Panc1 (cell line): Measurements from ENCODE around the gene DDAH2. TPM values are rescaled to one million over a fixed set of nuclear protein-coding genes. Genes with fewer than 3 reads are reported as not detected.

ENCODE experiments used
- ATAC-seq: fragments of 200-7000 bp; cut with Tn5 transposase; 2 replicates; pipeline ENCODE4 v1.9.1; 2020; ENCODE audit warnings: mild to moderate bottlenecking, moderate library complexity
- BruUV-seq: library from RNA; stranded (reverse); fragments of 400-500 nt; replicated peaks from 2 replicates; lab custom pipeline; 2021; lab: Mats Ljungman, UMichigan
- CTCF ChIA-PET: fragments of 300-600 bp; sonication (Branson Sonifier 250); formaldehyde crosslinking; loops from one replicate; lab custom pipeline; 2022; ENCODE audit warnings: antibody characterized with exemption; lab: Charles Lee
- POLR2A ChIA-PET: fragments of 300-600 bp; sonication (Branson Sonifier 250); formaldehyde crosslinking; loops from one replicate; lab custom pipeline; 2022; ENCODE audit warnings: antibody characterized with exemption; lab: Charles Lee
- DNase-seq: peaks from one replicate; pipeline ENCODE4 v3.0.0-alpha.2; 2010; ENCODE audit warnings: low read depth, low spot score
- H3K27ac ChIP-seq: 2 replicates; pipeline ENCODE4 v1.5.1; 2011; ENCODE audit warnings: mild to moderate bottlenecking, low read length, inconsistent platforms
- H3K27me3 ChIP-seq: fragments of 200-500 bp; sonication (Bioruptor generic); 2 replicates; pipeline ENCODE4 v1.6.0; 2014; ENCODE audit warnings: low read length, inconsistent platforms; ENCODE audit not compliant: control insufficient read depth, insufficient read depth
- H3K36me3 ChIP-seq: fragments of 200-500 bp; sonication (Bioruptor generic); 2 replicates; pipeline ENCODE4 v1.5.1; 2014; ENCODE audit warnings: inconsistent platforms, mild to moderate bottlenecking, low read length, moderate library complexity; ENCODE audit not compliant: control insufficient read depth, insufficient read depth
- H3K4me1 ChIP-seq: 2 replicates; pipeline ENCODE4 v1.5.1; 2011; ENCODE audit warnings: inconsistent platforms, mild to moderate bottlenecking, low read length, moderate library complexity; ENCODE audit not compliant: control insufficient read depth, insufficient read depth
- H3K4me3 ChIP-seq, 2 experiments: 2 replicates each; pipeline ENCODE4 v1.5.1; 2011 to 2012; ENCODE audit warnings: low read depth in 2 of 2, low read length in 2 of 2, mild to moderate bottlenecking in 2 of 2, inconsistent platforms in 1 of 2, moderate library complexity in 1 of 2
- H3K9me3 ChIP-seq: fragments of 200-500 bp; sonication (Bioruptor generic); 2 replicates; pipeline ENCODE4 v1.5.1; 2014; ENCODE audit warnings: low read depth, mild to moderate bottlenecking, inconsistent platforms, low read length, moderate library complexity; ENCODE audit not compliant: control insufficient read depth, insufficient read depth
- CTCF ChIP-seq: fragments of 450-650 bp; IDR thresholded peaks from 2 replicates; pipeline ENCODE4 v1.5.1; 2017; ENCODE audit warnings: mild to moderate bottlenecking
- POLR2AphosphoS5 ChIP-seq: IDR thresholded peaks from 2 replicates; pipeline ENCODE4 v1.6.1; 2012; ENCODE audit warnings: mild to moderate bottlenecking, low read depth, low read length, moderate library complexity
- REST ChIP-seq, 2 experiments: IDR thresholded peaks; 2 replicates each; pipeline ENCODE4 v1.6.1; 2011 to 2012; ENCODE audit warnings: low read depth in 2 of 2, control low read depth in 1 of 2, low read length in 1 of 2, mild to moderate bottlenecking in 1 of 2, moderate library complexity in 1 of 2; ENCODE audit not compliant: insufficient read depth in 1 of 2
- SIN3A ChIP-seq: IDR thresholded peaks from 2 replicates; pipeline ENCODE4 v1.6.1; 2012; ENCODE audit warnings: low read depth, mild to moderate bottlenecking, low read length, moderate library complexity, borderline replicate concordance; ENCODE audit not compliant: insufficient read depth
- TCF7L2 ChIP-seq: IDR thresholded peaks from 2 replicates; pipeline ENCODE4 v1.6.1; 2011; ENCODE audit warnings: mild to moderate bottlenecking, low read depth, low read length, inconsistent platforms
- in situ Hi-C: cut with HindIII; loops from 2 replicates; pipeline ENCODE4 v1.10.0; 2016; ENCODE audit warnings: low sequenced_read_pairs, low pct_unique_long_range_greater_than_20kb
- intact Hi-C: fragments of 100-400 bp; cut with micrococcal nuclease; formaldehyde crosslinking; loops from one replicate; pipeline ENCODE4 v1.10.0; 2022; ENCODE audit not compliant: unreplicated experiment
- total RNA-seq: library from RNA; stranded (reverse); gene quantifications from one replicate; pipeline ENCODE4 v1.2.1, GENCODE V29; 2021; ENCODE audit not compliant: unreplicated experiment

DDAH2 gene
- total RNA-seq, 1 experiment from 2014 or later, result 104 TPM

GRCh38 chr6:31683591-31683990, 45.5 kb downstream of the DDAH2 start:
- ATAC-seq (no peak), DNase-seq (no peak)
- 0 out of 2 replicates have a peak, but pooled peaks cover 2% of the 10 kb centered on the region for H3K36me3 ChIP-seq
- intact Hi-C loops (loop anchor here (5.0 kb wide), 2 partner anchors 89 to 149 kb away; no protein-coding TSS in a partner anchor), in situ Hi-C loops (no loop called here)
- no peaks in the 10 kb centered on the region for H3K27me3 ChIP-seq
- ChIA-PET POLR2A (no interaction called here), CTCF (no interaction called here)
- H3K4me1 ChIP-seq, result peaks cover 4% of the 10 kb centered on the region; the same call in 1 of the 2 replicates
- no peak overlapping the region for H3K27ac ChIP-seq
- TF ChIP-seq POLR2AphosphoS5, result no peak
- TF ChIP-seq CTCF, result no peak
- TF ChIP-seq REST (IDR thresholded peaks at IDR 0.05; ENCODE audit: insufficient read depth in 1 of 2, low read depth in 2 of 2, low read length in 1 of 2), result no peak
- BruUV-seq, result no TSS peak
- no peak overlapping the region for H3K4me3 ChIP-seq
- no peaks in the 10 kb centered on the region for H3K9me3 ChIP-seq

- no TSS peak for BruUV-seq
- in situ Hi-C loops, result no loop called here
- no peak overlapping the region for H3K27ac ChIP-seq
Observed at GRCh38 chr6:31681135-31681671, 47.9 kb downstream of the DDAH2 start.

More at GRCh38 chr6:31681135-31681671, 47.9 kb downstream of the DDAH2 start:
- Histone ChIP-seq H3K36me3 (no peaks in the 10 kb centered on the region), H3K4me3 (no peak overlapping the region), H3K9me3 (no peaks in the 10 kb centered on the region), H3K27me3 (no peaks in the 10 kb centered on the region), H3K4me1 (peaks cover 4% of the 10 kb centered on the region; the same call in 1 of the 2 replicates)
- intact Hi-C loops, result loop anchor here (5.0 kb wide), 2 partner anchors 91 to 151 kb away; no protein-coding TSS in a partner anchor
- ATAC-seq (no peak), DNase-seq (no peak)
- POLR2A ChIA-PET, result interaction anchor here (0.7 kb wide), 2 partner anchors 61 to 115 kb away, joined by 4 to 11 read pairs; no protein-coding TSS in a partner anchor
- TF ChIP-seq CTCF (no peak), REST (IDR thresholded peaks at IDR 0.05; ENCODE audit: insufficient read depth in 1 of 2, low read depth in 2 of 2, low read length in 1 of 2) (no peak), TCF7L2 (no peak), POLR2AphosphoS5 (no peak), SIN3A (no peak)
- CTCF ChIA-PET, result interaction anchor here (0.6 kb wide), 1 partner anchor 13 kb away, joined by 3 read pairs; no protein-coding TSS in a partner anchor
